PFSK-1 (cell line): ENCODE results near the gene SNX7.

ENCODE experiments used
- POLR2AphosphoS5 ChIP-seq: IDR thresholded peaks from 2 replicates; pipeline ENCODE4 v1.6.1; 2012; ENCODE audit warnings: low read depth, mild to moderate bottlenecking, control low read depth, low read length, moderate library complexity
- SIN3A ChIP-seq: IDR thresholded peaks from 2 replicates; pipeline ENCODE4 v1.6.1; 2012; ENCODE audit warnings: mild to moderate bottlenecking, low read length, moderate library complexity, borderline replicate concordance; ENCODE audit not compliant: insufficient read depth
- TF ChIP-seq, protein P1 (sequence below), 2 experiments: IDR thresholded peaks; 2 replicates each; pipeline versions ENCODE4 v1.6.1 to v1.8.0; 2011 to 2012; ENCODE audit warnings: low read depth in 2 of 2, low read length in 2 of 2, control low read depth in 1 of 2, inconsistent platforms in 1 of 2, mild to moderate bottlenecking in 1 of 2, moderate library complexity in 1 of 2; ENCODE audit not compliant: insufficient read depth in 1 of 2

DNA sequence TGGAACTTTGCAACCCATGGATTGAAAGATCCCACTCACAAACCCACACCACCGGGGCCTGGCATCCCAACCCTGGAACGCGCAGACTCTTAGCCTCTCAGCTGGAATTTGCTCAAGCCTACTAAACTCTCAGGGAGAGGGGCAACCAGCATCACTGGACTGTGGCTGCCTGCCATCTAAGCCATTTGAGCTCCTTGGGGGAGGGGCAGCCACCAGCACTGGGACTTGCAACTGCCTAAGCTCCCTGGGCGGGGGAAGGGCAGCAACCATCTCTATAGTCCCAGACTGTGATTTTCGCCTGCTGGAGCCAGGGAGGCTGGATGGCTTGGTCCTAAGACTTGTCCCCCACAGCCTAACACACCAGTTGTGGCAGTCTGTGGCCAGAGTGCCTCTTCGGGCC is 122.3 kb downstream of the SNX7 start:
- TF ChIP-seq POLR2AphosphoS5 (no peak), SIN3A (no peak)
- TF ChIP-seq, protein P1, sequence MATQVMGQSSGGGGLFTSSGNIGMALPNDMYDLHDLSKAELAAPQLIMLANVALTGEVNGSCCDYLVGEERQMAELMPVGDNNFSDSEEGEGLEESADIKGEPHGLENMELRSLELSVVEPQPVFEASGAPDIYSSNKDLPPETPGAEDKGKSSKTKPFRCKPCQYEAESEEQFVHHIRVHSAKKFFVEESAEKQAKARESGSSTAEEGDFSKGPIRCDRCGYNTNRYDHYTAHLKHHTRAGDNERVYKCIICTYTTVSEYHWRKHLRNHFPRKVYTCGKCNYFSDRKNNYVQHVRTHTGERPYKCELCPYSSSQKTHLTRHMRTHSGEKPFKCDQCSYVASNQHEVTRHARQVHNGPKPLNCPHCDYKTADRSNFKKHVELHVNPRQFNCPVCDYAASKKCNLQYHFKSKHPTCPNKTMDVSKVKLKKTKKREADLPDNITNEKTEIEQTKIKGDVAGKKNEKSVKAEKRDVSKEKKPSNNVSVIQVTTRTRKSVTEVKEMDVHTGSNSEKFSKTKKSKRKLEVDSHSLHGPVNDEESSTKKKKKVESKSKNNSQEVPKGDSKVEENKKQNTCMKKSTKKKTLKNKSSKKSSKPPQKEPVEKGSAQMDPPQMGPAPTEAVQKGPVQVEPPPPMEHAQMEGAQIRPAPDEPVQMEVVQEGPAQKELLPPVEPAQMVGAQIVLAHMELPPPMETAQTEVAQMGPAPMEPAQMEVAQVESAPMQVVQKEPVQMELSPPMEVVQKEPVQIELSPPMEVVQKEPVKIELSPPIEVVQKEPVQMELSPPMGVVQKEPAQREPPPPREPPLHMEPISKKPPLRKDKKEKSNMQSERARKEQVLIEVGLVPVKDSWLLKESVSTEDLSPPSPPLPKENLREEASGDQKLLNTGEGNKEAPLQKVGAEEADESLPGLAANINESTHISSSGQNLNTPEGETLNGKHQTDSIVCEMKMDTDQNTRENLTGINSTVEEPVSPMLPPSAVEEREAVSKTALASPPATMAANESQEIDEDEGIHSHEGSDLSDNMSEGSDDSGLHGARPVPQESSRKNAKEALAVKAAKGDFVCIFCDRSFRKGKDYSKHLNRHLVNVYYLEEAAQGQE (IDR thresholded peaks at IDR 0.05; ENCODE audit: insufficient read depth in 1 of 2, low read depth in 2 of 2, low read length in 2 of 2): no peak
